Activated naive CD4-positive, alpha-beta T cell (primary cell): Measurements from ENCODE around the gene JMJD6.
"Not testable (repeated sequence)": the region's sequence is repeated elsewhere in the genome, so short reads cannot be mapped to it uniquely, and the experiment has no call there.

Experiments
- DNase-seq, 4 experiments: peaks; one replicate each; lab custom pipeline; 2025; lab: John Stamatoyannopoulos, UW

The JMJD6 gene

DNA sequence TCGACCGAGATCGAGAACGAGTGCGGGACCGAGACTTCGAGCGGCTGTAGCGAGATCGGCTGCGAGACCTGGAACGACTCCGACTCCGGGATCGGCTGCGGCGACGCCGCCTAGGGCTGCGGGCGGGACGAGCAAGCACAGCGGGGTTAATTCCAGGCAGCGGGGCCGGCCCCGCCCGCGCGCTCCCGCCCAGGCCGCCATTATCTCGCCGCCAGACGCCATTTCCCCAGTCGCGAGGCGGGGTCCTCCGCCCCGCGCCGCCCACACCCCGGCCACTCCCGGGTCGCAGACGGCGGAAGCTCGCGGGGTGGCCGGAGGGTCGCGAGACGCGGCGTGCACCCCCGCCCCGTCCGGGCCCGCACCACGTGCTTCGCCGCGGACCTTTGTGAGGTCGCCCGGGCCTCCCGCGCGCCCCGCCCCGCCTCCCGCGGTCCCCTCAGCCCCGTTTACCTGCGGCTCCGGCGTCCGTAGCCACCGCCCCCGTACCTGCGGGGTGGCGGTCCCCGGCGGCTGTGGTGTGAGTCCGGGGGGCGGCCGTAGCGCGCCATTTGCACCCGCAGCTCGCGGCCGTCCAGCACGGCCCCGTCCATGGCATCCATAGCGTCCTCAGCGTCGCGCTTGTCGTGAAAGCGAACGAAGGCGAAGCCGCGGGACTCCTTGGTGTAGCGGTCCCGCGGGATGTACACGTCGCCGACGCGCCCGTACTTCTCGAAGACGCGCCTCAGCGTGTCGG, 10.1 kb upstream of the JMJD6 start:
- DNase-seq = peak; percentile 38 to 66 (median 48)

DNA sequence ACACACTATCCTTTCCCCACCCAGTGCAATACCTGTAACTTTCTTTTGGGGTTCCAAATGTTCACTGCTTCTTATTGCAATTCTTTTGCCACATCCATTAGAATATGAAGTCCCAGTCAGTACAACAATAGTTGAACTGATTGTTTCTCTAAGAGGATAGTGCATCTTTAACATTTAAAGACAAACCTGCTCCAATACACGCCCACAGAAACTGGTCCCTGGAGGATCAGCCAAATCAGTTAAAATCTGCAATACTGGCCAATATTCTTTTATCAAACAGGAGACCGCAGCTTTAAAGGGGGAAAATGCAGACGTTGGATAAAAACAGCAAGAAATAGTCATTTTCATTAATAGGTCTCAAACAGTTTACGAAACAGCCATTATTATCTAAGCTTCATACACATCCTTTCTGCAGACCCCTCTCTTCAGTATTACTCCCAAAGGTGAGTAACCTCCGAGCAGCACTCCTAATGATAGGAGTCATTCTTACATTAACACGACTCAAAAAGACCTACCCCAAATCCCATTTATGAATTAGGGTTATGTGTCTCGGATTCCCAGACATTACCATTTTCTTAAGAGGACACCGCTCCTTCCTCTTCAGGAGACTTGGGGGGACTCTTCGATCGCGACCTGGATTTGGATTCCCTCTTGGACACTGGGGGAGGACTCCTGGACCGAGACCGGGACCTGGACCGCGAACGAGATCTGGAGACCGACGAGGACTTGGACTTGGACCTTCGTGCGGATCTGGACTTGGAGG, 9.4 kb upstream of the JMJD6 start:
- no peak for DNase-seq

DNA sequence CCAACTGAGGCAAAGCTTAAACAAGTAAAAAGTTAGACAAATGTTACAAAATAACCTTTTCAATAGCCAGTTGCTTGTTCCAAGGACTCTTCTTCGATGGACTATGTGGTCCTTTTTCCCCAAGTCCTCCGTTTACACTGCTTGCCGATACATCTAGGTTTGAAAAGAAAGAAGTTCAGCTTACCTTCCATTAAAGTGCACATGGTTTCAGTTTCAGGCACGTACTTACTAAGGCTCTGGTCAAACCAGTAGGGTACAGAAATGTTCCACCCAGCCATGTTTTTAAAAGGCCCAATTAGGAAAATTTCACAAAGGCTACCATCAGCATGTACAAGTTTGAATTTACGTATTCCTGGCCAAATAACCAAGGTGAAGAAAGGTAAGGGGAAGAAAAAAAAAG, 8.6 kb upstream of the JMJD6 start:
- no peak for DNase-seq

DNA sequence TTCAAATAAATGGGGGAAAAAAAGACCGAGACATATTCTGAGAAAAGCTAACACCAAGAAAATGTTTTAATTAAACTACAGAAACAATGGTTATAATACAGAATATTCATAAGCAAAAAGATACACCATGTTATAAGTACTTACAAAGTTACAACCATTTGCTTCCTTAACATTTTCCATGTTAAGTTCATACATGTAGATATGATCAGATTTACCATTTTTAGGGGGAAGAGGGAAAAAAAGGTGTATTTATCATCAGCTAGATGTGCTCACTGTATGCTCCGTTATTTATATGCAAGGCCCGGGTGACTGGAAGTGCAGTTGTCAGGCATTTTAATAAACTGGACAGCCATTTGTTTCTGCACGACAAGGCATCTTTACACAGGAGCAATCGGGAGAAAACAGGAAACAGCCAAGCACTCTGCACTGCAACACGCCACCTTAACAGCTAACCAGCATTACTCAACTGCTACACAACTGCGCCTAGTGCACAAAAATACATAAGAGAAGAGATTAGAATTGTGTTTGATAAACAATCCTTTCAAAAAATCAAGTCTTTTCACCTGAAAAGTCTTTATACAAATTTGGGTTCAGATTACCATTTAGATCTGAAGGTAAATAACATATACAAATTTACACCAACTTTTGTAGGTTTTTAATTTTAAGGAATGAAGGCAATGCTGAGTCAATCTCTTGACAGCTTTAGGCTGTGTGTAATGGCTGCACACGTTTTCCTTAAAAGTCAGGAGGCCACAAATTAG, 7.9 kb upstream of the JMJD6 start:
- DNase-seq = no peak

DNA sequence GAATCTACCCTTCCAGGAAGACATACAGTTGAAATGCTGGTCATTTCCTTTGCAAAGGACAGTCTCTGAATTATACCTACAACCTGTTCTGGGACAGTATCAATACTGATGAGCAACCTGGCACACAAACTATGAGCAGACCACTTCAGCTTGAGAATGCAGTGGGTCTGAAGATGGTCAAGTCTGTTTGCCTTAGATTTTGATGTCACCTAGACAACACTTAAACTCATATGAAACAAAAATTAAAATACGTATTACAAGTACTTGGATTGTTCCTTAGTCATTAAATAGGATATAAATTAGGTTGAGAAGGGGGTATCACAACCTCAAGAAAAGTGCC, 7.2 kb upstream of the JMJD6 start:
- DNase-seq = no peak

DNA sequence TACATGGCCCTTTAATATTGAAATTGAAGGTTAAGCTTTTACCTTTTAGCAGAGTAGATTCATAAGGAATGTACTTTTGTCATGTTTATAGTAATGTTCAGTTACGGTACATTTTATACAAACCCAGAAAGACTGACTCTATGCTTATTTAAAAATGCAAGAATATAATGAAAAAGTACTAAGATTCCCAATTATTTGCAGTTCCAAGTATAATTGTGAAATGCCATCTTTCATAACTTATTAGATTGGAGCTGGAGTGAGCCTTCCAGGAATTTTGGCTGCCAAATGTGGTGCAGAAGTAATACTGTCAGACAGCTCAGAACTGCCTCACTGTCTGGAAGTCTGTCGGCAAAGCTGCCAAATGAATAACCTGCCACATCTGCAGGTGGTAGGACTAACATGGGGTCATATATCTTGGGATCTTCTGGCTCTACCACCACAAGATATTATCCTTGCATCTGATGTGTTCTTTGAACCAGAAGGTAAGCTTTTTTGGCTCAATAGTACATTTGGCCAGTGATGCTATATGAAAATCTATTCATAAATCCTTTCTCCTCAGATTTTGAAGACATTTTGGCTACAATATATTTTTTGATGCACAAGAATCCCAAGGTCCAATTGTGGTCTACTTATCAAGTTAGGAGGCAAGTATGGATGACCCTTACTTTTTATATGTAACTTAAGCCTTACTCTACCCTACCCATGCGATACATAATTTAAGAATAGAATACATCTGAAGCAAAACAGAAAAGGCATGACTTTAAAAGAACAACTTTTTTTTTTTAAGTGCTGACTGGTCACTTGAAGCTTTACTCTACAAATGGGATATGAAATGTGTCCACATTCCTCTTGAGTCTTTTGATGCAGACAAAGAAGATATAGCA, 6.6 kb upstream of the JMJD6 start:
- DNase-seq = no peak

DNA sequence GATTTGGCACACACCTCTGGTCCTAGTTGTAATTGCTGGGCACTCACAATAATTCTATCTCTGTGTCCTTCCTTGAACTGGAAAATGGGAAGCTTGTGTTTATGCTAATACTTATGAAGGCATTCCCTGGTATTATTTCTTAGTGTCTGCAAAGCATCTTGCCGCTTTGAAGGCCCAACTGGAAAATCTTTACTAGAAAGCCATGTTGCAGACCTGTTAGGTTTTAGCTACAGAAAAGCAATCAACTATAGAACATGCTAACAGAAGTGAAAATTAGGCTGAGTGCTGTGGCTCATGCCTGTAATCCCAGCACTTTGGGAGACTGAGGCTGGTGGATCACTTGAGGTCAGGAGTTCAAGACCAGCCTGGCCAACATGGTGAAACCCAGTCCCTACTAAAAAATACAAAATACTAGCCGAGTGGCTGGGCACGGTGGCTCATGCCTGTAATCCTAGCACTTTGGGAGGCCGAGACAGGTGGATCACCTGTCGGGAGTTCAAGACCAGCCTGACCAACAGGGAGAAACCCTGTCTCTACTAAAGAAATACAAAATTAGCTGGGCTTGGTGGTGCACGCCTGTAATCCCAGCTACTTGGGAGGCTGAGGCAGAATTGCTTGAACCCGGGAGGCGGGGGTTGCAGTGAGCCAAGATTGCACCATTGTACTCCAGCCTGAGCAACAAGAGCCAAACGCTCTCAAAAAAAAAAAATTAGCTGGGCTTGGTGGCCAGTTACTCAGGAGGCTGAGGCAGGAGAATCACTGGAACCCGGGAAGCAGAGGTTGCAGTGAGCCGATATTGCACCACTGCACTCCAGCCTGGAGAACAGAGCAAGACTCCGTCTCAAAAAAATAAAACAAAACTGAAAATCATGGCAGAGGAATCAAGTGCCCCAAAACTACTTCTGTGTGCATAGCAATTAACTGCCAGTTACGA, 5.7 kb upstream of the JMJD6 start:
- DNase-seq = not testable (repeated sequence)

DNA sequence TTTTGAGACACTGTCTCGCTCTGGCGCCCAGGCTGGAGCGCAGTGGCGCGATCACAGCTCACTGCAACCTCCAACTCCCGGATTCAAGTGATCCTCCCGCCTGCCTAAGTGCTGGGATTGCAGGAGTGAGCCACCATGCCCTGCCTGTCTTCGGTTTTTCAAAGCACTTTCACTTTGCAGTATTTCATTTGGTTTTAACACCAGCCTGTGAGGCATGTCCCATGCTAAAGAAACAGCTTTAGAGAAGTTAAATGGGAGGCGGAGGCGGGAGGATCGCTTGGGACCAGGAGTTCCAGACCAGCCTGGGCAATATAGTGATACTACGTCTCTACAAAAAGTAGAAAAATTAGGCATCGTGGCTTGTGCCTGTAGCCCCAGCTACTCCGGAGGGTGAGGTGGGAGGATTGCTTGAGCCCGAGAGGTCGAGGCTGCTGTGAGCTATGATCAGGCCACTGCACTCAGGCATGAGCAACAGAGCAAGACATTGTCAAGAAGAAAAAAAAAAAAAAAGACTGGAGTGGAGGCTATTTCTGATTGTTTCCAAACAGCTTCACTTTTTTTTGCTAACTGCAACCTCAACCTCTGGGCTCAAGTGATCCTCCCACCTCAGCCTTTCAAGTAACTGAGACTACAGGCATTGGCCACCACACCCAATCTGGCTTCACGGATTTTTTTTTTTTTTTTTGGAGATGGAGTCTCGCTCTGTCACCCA, 1.5 kb upstream of the JMJD6 start:
- DNase-seq = no peak

DNA sequence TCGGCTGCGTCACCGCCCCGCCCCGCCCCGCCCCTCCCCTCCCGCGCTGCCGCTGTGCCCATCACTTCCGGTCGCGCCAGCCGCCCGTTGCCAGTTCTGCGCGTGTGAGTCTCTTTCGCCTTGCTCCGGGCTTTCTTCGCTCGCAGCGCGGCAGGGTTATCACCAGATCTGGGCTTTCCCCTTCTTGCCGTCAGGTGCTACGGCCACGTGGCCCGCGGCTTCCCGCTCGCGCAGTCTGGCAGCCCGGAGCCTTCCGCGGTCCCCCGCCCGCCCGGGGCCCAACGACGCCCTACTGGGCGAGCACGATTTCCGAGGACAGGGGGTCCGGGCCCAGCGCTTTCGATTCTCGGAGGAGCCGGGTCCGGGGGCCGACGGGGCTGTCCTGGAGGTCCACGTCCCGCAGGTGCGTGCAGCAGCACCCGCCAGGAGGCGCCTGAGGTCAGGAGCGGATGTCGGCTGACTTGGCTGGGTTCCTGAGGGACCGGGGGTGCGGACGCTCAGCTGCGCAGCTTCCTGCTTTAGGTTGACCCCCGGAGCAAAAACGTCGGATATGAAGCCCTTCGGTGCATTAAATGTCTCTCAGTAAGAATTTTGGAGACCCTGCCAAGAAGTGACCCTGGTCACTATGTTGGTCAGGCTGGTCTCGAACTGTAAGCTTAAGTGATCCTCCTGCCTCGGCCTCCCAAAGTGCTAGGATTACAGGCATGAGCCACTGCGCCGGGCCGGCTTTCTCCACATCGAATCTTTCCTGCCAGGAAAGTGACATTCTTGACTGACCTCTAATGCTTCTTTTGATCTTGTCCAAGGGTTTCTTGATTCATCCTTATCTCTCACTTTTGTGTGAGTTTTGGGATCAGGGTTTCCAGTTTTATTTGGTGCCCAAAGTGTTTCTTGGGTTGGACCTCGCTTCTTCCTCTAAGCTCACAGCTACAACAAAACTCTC, 641 bp upstream of the JMJD6 start, which contains the start of gene METTL23:
Gene METTL23, plus strand, starts transcription at position 64 of the 943 bp plus-strand sequence. CDS start 2,872 bp downstream, outside the sequence.
- peak in 3 of 4 experiments; percentile 67 to 76 (median 75) for DNase-seq

DNA sequence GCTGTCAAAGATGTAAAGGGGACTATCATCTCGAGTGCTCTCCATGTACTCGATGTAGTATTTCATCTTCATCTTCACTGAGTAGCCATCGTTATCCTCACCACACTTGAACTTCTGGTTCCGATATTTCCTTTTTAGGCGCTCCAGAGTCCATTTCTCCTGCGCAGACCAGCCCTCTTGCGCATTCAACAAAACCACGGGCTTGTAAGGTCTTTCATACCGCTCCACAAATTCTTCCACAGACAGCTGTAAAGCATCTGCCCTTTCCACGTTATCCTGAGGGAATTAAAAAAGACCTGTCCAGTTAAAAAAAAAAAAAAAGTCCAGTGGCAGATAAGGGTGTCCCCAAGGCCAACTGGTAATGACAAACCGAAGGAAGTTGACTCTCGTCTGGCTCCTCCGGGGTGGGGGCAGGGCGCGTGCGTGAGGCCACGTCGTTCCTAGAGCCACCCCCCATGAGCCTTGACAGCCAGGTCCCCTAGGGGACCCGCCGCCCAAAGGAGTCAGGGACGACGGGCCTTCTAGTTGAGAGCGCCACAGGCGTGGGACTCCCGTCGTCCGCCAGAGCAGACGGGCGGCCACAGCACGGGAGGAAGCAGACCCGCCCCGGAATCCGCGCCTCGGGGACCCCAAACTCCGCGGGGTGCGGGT, 701 bp downstream of the JMJD6 start:
- peak; percentile 42 to 63 (median 42) for DNase-seq

DNA sequence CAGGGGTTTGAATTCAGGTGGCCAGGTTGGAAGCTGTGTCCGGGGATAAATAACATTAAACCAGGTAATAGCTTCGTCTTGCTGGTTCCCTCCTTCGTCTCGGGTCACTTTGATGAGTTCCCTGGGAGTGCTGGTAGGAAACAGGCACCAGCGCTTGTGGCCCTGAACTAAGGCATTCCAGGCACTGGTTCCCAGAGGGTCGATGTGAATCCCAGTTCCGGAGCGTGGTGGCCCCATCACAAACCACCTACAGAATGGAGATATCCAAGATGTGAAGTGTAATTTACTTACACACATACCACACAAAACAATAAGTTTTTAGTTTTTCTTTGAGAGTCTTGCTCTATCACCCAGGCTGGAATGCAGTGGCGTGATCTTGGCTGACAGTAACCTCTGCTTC, 2.6 kb downstream of the JMJD6 start:
- DNase-seq = no peak

DNA sequence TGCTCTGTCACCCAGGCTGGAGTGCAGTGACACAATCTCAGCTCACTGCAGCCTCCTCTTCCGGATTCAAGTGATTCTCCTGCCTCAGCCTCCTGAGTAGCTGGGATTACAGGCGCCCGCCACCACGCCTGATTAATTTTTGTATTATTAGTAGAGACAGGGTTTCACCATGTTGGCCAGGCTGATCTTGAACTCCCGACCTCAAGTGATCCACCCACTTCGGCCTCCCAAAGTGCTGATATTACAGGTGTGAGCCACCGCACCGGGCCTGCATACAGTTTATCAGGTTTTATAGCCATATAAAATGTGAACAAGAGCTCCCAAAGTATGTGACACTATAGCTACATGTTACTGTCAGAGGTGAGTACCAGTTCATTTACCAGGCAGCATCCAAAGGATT, 3.4 kb downstream of the JMJD6 start:
- DNase-seq = not testable (repeated sequence)

DNA sequence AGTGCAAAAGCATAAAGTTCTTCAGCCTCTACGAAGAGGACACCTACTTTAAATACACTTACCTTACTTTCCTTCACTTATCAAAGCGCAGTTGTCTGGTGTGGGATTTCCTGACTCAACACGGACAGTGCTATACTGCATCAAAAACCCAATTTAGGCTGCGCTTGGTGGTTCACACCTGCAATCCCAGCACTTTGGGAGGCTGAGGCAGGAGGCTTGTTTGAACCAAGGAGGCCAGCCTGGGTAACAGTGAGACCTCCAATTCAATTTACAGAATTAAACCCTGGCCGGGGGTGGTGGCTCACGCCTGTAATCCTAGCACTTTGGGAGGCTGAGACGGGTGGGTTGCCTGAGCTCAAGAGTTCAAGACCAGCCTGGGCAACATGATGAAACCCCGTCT, 4.1 kb downstream of the JMJD6 start:
- no peak for DNase-seq

DNA sequence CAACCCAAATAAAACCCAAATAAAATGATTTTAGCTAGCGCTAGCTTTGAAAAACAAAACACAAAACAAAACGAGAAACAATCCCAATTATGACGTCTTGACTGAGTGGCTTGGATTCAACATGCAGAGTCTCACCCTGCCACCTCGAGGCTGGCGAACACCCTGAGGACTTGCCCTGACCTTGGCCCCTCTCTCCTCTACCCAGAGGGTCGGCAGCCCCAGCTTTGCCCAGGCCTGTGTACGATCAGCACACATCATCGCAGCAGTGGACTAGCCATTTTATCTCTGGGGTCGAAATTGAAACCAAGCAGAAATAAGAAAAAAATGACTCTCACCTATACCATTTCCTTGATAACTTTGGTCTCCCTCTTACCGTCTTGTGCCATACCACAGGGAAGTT, 4.9 kb downstream of the JMJD6 start:
- no peak for DNase-seq

DNA sequence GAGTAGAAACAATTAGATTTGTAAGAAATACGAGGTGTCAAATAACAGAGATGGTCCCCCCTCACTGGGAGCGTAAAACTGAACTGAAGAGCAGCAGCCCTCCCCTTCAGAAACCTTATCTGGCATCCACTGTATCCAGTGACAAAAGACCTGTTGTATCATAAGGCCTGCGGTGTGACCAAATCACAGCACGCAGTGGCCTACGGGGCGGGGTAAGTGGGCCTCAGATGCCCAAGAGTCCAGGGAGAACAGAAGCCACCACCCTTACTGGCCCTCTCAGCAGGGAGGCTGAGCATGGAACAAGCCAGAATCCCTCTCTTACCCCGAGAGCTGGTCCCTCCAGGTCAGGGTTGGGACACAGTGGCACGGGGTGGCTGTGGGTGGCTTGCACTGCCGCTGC, 5.5 kb downstream of the JMJD6 start:
- no peak for DNase-seq

DNA sequence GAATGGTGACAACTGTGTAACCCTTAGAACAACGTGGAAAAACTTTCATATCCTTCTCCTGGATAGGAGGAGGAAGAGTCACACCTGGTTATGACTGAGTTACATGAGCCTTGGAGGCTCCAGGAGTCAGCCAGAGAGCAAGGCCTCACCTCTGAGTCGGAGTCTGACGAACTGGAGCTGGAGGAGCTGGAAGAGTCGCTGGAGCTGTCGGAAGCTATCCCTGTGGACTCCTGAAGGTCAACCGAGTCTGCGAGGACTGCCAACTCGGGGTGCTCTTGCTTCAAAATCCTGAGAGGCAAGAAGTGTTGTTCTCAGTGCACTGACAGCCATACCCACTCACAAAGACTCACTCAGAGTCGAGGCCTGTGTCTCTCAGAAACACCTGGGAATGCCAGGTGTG, 6.2 kb downstream of the JMJD6 start:
- DNase-seq = no peak

DNA sequence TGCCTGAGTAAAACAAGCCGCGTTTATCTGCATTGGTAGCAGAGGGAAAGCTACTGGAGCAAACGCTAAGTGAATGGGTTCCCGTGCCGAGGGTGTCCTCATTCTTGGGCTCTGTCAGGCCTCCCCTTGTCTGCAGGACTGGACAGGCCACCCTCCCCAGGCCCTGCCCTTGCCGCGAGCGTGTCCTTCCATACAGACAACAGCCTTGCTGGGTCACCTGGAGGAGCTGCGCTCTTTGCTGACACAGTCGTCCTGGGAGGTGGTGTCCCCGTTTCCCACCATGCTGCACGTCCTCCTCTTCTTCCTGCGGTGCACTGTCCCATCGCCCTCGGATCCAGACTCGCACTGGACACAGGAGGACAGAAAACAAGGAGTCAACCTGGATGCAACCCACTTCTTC, 7.9 kb downstream of the JMJD6 start:
- DNase-seq = no peak

DNA sequence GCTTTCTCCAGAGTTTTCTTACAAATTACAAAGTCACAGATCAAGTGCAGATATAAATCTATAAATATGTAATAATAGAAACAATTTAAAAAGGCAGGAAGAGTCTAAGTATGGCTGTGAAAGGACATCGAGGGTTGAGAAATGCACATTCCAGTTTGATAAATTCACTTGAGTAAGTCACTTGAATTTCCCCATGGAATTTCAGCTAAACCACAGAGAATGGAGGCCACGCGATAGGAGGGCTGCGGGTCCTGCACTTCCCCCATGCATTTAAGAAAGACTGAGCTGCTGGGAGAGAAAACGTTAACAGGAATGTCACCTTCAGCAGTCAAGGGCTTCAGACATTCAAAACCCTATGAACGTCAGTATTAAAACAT, 9.6 kb downstream of the JMJD6 start:
- DNase-seq = no peak
